ENCODE measurements around the gene ESRRB. TPM values are rescaled to one million over a fixed set of nuclear protein-coding genes. Genes with fewer than 3 reads are reported as not detected.

Gene ESRRB
- total RNA-seq, result under 1 TPM in 1 of 3 donors, not detected in 2; 0.11 TPM

DNA sequence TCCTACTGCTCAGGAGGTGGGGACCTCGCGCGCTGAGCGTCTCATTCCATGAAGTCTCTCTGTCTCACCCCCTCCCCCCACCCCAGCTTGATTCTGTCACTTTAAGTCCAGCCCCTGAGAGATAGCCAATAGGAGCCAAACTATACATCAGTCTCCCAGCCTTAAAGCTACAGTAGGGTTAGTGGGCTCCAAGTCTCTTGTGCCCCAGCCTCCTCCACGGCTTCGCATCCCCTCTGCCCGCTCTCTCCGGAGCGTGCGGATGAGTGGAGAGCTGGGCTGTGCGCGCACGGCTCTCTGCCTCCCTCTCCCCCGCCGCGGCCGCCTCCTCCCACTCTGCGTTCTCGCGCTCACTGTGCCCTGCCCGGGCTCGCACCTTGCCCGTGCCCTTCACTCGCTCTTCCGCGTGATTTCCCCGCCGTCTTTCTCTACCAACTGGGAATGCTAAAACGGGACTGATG, at the start of gene ESRRB:
Gene ESRRB, plus strand, starts transcription at position 191 of the 458 bp plus-strand sequence. Its CDS starts 265 bp downstream, at position 456.
- ATAC-seq, result no peak
- no peak for DNase-seq
- H3K27me3 Mint-ChIP-seq (ENCODE audit: low read depth), result peaks cover 59% of the 10 kb centered on the region
- H3K36me3 Mint-ChIP-seq (ENCODE audit: insufficient read depth), result no peaks in the 10 kb centered on the region
- no peak within 1 kb of the TSS for H3K4me3 Mint-ChIP-seq
- no peaks in the 10 kb centered on the region for H3K9me3 Mint-ChIP-seq
- H3K4me1 Mint-ChIP-seq (ENCODE audit: low read depth), result peaks cover 3% of the 10 kb centered on the region

DNA sequence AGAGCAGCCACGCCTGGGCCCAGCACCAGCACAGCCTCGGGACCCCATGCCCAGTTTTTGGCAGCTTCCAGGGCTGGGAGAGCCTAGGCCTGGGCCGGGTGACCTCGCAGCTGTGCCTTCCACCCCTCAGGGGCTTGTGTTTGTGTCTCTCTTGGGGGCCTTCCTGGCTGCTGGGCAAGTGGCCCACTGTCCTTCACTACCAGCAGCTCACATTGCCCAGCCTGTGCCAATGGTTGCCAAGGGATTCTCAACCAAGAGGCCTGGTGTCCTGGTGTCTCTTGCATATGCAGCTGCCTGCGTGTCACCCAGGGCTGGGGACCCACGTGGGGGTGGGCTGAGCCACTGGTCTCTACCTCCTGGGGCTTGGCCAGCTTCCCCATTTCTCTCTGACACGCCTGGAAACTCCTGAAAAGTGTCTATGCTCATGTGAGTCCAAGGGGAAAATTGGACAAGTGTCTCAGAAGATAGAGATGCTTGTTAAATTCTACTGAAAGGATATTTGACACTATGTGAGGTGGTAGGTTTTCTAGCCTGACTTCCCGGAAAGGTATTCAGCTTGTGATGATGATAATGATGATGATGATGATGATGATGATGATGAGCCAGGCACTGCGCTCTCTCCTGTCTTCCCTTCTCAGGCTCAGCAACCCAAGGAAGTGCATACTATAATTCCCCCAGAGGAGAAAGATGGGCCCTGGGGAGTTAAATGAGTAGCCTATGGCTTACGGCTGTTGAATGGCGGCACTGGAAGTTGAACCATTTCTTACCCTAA, 48.8 kb upstream of the ESRRB start:
- no peak for ATAC-seq
- no peaks in the 10 kb centered on the region for H3K4me1 Mint-ChIP-seq (ENCODE audit: low read depth)

DNA sequence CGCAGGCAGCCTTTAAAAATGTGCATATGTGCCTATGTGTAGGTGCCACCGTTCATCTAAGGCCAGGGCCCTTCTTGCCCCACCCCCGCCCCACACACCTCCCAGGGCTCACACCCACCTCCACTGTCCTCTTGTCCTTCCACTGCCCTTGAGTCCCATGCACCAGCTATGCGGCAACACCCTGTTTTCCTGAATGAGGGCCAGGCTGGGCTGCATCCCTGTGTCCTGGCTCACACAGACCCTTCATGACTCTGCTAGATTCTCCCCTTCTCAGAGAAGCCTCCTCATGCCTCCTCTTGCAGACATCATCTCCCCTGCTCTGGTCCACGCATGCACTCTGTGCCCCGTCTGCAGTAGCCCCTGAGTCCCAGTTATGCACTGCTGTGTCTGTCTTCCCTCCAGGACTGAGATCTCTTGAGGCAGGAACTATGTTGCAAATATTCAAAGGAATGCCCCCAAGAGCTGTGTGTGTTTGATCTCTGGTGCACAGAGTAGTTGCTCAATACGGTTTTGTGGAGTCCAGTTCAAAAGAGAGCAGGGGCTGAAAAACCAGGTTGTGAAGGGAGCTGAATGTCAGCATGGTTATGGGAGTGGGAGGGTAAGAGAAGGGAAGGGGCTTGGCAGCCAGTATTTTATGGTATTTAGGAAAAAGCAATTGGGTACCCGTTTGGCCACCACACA, 47.3 kb upstream of the ESRRB start:
- DNase-seq, result no peak
- Mint-ChIP-seq H3K4me1 (ENCODE audit: low read depth) (no peaks in the 10 kb centered on the region), H3K27me3 (ENCODE audit: low read depth) (peaks cover 42% of the 10 kb centered on the region), H3K4me3 (no peak overlapping the region), H3K36me3 (ENCODE audit: insufficient read depth) (no peaks in the 10 kb centered on the region), H3K9me3 (no peaks in the 10 kb centered on the region)
- no peak for ATAC-seq

More for the DNA sequence above, 48.8 kb upstream of the ESRRB start:
- no peak for DNase-seq
- H3K27me3 Mint-ChIP-seq (ENCODE audit: low read depth), result peaks cover 44% of the 10 kb centered on the region
- H3K4me3 Mint-ChIP-seq, result no peak overlapping the region
- no peaks in the 10 kb centered on the region for H3K9me3 Mint-ChIP-seq
- no peaks in the 10 kb centered on the region for H3K36me3 Mint-ChIP-seq (ENCODE audit: insufficient read depth)

DNA sequence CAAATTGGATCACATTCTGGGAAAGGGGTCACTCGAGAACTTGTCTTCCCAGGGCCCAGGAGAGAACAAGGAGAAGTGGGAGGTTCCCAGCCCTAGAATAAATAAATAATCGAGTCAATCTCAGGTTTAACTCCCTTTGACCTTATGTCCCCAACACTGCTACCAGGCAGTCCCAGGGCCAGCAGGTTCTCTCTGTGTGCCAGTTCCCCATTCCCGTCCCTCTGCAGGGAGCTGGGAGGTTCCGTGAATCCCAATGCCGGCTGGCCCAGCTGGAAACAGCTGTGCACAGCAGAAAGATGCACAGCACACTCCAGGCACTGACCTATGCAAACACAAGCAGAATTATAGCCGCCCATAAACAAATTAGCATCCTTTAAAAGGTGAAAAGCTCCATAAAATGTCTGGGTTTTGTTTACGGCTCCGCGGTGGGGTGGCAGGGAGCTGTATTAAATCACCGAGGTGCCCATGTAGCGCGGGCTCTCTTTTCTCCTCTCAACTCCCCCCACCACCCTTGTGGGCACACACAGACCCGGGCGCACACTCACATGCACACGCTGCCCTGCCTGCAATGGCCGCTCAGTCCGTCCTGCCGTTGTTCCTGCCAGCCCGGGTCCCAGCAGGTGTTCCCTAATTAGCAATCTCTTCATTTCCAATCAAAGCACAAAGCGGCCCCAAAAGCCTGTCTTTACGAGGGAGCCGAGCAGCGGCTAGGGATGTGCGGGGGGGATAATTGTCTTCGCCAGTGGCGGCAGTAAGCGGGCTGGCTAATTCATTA, 46.6 kb upstream of the ESRRB start:
- no peaks in the 10 kb centered on the region for H3K4me1 Mint-ChIP-seq (ENCODE audit: low read depth)
- DNase-seq (no peak), ATAC-seq (no peak)
- no peaks in the 10 kb centered on the region for H3K36me3 Mint-ChIP-seq (ENCODE audit: insufficient read depth)
- H3K27me3 Mint-ChIP-seq (ENCODE audit: low read depth), result peaks cover 42% of the 10 kb centered on the region
- H3K4me3 Mint-ChIP-seq, result no peak overlapping the region
- no peaks in the 10 kb centered on the region for H3K9me3 Mint-ChIP-seq

DNA sequence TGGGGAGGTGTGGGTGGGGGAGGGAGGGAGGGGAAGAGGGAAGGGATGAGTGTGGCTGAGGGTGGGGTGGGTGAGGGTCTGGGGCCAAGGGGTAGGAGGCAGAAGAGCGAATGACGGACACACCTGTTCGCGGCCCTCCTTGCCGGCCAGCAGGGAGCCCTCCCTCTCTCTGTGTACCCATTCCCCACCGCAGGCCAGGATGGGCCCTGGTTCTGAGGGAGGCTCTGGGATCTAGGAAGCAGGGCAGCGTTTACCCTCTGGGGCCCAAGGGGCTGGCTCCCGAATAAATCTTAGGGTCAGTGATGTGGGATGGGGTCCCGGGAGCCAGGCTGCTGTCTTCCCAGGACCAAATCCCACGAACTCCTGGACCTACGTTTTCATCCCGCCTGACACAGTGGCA, 46.0 kb upstream of the ESRRB start:
- Mint-ChIP-seq H3K4me3 (no peak overlapping the region), H3K9me3 (no peaks in the 10 kb centered on the region), H3K36me3 (ENCODE audit: insufficient read depth) (no peaks in the 10 kb centered on the region), H3K27me3 (ENCODE audit: low read depth) (peaks cover 42% of the 10 kb centered on the region), H3K4me1 (ENCODE audit: low read depth) (no peaks in the 10 kb centered on the region)
- DNase-seq, result no peak
- no peak for ATAC-seq

DNA sequence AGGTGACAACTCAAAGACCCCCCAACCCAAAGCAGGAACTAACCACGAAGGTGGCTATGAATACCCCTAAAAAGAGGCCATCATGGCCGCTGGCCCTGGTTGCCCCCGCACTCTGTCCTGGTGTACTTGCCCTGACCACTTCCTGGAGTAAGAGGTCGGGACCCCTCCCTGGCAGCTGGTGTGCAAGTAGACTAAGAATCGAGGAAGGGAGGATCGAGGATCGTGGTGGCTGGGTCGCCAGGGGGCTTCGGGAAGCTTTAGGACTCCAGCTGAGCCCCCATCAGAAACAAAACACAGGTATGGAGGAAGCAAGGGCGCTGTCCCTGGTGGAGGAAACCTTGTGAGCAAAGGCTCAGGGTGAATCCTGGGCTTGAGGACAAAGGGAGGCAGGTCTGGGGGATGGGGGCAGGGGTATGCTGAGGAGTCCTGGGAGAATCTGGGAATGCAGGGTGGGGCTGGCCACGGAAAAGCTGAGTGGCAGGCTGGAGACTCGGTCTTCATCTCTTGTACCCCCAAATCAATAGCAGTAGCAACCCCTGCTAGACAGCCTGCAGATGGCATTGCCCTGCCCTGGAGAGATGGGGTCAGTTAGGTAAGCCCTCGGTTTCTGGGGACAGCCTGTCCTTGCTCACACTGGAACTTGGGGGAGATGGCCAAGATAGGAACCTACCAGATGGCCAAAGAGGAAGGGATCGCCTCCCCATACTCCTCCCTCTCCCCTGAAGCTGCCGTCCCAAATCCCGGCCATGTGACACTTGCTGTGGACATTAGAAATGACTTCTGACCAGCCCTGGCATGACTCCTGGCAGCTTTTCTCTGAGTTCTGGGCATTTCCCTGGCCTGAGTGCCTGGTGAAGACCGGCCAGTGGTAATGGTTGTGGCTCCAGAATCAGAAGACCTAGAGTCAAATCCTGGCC, 45.3 kb upstream of the ESRRB start:
- Mint-ChIP-seq H3K4me3 (no peak overlapping the region), H3K36me3 (ENCODE audit: insufficient read depth) (no peaks in the 10 kb centered on the region), H3K27me3 (ENCODE audit: low read depth) (peaks cover 42% of the 10 kb centered on the region), H3K9me3 (no peaks in the 10 kb centered on the region), H3K4me1 (ENCODE audit: low read depth) (no peaks in the 10 kb centered on the region)
- DNase-seq (no peak), ATAC-seq (no peak)

DNA sequence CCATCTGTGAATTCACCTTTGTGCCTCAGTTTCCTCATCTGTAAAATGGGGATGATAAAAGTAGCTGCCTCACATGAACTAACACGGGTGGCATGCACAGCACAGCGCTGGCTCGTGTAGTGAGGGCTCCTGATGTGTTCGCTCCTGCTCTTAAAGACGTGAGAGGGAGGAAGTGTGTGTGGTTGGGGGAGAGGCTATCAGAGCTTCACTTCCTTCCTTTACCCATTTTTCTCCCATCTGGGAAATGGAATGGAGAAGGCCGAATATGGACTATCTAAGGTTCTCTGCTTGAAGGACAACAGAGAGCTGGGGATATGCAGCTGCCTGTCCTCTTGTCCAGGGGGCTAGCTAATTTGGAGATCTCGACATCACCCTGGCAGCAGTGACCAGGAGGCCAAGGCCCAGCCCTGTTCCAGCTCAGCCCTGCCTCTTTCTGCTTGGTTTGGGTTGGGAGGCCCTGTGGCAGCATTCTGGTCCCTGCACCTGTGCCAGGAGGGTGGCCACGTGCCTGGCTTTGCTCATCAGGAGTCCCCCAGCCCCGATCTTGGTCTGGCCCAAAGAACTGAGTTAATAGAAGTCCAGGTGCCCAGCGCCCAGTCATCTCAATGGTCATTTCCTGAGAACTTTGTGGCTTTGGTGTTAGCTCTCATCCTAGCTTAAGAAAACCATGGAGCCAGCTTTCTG, 44.5 kb upstream of the ESRRB start:
- ATAC-seq, result no peak
- Mint-ChIP-seq H3K4me1 (ENCODE audit: low read depth) (no peaks in the 10 kb centered on the region), H3K27me3 (ENCODE audit: low read depth) (peaks cover 37% of the 10 kb centered on the region), H3K9me3 (no peaks in the 10 kb centered on the region), H3K36me3 (ENCODE audit: insufficient read depth) (no peaks in the 10 kb centered on the region), H3K4me3 (no peak overlapping the region)
- DNase-seq, result no peak

DNA sequence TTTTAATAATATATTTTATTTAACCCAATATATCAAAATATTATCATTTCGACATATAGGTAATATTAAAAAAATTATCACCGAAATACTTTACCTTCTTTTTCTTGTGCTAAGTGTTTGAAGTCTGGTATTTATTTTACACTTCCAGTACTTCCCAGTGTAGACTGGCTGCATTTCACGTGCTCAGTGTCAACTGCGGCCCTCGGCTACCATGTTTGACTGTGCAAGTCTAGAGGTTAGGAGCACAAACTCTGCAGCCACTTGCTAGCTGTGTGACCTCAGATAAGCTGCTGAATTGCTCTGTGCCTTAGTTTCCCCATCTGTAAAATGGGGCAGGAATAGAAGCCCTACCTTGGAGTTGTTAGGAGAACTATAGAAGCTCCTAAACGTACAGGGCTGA, 42.3 kb upstream of the ESRRB start:
- Mint-ChIP-seq H3K4me3 (no peak overlapping the region), H3K4me1 (ENCODE audit: low read depth) (no peaks in the 10 kb centered on the region), H3K36me3 (ENCODE audit: insufficient read depth) (no peaks in the 10 kb centered on the region), H3K9me3 (no peaks in the 10 kb centered on the region), H3K27me3 (ENCODE audit: low read depth) (peaks cover 33% of the 10 kb centered on the region)
- no peak for DNase-seq
- no peak for ATAC-seq

DNA sequence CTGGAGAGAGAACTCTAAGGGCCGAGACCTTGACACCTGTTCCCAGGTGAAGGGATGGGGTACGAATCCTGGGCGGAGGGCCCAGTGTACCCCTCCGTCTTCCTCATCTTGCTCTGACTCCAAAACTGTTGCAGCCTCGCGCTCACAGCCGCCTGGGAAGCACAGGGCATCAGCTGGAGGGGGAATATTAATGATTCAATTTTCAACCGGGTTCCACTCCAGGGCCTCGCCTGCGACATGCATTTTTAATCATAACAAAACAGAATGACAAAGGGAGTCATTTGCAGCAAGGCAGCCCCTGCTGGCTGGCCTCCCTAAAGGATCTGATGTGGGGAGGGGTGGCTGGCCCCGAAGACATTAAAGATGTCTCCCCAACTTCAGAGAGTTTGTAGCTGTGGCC, 41.6 kb upstream of the ESRRB start:
- no peak for ATAC-seq
- Mint-ChIP-seq H3K9me3 (no peaks in the 10 kb centered on the region), H3K36me3 (ENCODE audit: insufficient read depth) (no peaks in the 10 kb centered on the region), H3K4me1 (ENCODE audit: low read depth) (no peaks in the 10 kb centered on the region), H3K27me3 (ENCODE audit: low read depth) (peaks cover 27% of the 10 kb centered on the region), H3K4me3 (no peak overlapping the region)
- DNase-seq, result no peak

DNA sequence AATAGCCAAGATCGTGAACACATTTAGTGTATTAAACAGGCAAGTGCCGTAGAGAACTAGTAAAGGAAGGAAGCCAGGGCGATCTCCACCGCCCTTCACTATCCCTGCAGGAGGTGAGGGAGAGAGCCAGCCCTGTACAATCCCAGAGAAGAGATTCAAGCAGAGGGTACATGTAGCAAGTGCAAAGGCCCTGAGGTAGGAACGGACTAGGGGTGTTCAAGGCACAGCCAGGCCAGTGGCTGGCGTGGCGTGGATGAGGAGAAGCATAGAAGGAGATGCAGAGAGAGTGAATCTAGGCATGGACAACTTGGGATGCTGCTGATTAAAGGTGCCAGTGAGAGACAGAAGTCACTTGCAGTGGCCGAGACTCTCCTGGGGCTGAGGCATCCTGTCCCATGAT, 39.1 kb upstream of the ESRRB start:
- no peak overlapping the region for H3K4me3 Mint-ChIP-seq

DNA sequence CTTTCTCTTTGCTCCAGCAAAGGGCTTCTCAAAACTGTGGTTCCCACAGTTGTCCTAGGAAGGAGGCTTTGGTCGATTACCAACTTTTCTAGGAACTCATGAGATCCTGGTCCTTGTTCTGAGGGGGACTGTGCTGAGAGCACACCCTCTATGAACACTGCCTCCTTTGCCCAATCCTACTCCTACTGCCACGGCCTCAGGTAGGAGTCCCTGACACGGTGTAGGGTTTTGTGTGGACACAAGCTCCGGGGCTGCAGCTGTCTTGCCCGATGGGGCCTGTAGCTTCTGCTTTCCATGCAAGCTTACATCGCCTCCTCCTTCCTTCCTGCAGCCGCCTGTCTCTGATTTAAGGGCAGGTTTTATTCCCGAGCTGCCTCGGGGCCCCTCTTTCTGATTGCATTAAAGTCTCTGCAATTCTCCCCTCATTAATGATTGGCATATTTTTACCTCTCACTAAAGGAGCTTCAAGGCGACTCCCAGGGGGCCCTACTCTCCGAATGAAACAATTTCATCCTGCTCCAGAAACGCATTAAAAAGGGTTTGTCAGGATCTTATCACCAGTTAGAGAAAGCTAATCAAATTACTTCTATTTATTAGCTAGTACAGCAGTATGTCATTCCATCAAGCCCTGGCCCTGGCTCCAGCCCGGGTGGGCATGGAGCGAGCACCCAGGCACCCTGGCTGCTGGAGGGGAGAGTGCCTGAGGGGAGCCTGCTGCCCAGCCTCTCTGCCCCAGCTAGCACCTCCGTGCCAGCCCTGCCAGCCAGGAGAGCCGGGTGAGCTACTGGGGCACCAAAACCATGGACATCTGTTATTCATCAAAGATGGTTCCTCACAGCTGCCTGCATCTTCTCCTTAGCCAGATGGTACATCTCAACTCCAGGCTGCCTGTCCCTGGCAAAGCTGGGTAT, 38.0 kb upstream of the ESRRB start:
- H3K4me1 Mint-ChIP-seq (ENCODE audit: low read depth), result no peaks in the 10 kb centered on the region
- peaks cover 3% of the 10 kb centered on the region for H3K9me3 Mint-ChIP-seq
- ATAC-seq (no peak), DNase-seq (no peak)
- H3K4me3 Mint-ChIP-seq, result no peak overlapping the region
- H3K27me3 Mint-ChIP-seq (ENCODE audit: low read depth), result peaks cover 14% of the 10 kb centered on the region
- no peaks in the 10 kb centered on the region for H3K36me3 Mint-ChIP-seq (ENCODE audit: insufficient read depth)

More for the DNA sequence above, 39.1 kb upstream of the ESRRB start:
- Mint-ChIP-seq H3K4me1 (ENCODE audit: low read depth) (no peaks in the 10 kb centered on the region), H3K27me3 (ENCODE audit: low read depth) (peaks cover 14% of the 10 kb centered on the region), H3K36me3 (ENCODE audit: insufficient read depth) (no peaks in the 10 kb centered on the region), H3K9me3 (no peaks in the 10 kb centered on the region)
- DNase-seq, result no peak
- no peak for ATAC-seq

DNA sequence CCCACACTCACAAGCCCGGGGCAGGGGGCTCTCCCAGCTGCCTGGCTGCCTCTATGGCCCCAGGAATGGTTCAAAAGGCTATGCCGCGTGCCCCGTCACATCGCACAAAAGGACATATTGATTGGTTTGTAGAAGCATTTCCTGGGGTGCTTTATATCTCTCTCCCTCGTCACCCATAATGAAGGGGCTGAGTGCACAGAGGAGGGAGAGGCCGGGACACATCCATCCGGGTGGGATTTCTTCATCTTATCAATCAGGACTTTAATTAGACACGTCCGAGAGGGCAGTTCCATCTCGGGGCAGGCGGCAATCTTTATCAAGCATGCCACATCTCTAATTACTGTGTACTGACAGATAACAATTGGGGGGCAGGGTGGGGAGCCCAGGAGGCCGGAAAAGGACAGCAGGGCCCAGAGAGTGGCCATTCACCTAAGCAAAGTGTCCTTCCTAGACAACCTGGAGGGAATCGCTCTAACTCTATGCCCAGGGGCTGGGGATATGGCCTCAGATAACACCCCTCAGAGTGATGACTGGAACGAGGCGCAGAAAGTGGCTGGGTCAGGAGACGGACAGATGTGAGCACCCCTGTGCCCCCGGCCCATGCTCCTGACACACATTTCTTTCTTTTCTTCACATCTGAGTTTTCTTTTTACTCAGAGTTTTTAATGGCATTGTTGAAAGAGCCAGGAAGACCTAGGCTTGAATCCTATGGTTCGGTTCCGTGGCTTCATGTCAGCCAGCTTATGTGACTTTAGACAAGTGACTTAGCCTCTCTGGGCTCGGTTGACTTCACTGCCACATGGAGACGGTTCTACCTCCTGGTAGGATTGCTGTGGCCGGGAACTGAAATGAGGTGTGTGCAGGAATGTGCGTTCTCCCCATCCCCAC, 36.0 kb upstream of the ESRRB start:
- peaks cover 8% of the 10 kb centered on the region for H3K9me3 Mint-ChIP-seq
- H3K27me3 Mint-ChIP-seq (ENCODE audit: low read depth), result peaks cover 14% of the 10 kb centered on the region
- H3K4me3 Mint-ChIP-seq, result no peak overlapping the region
- no peak for DNase-seq
- ATAC-seq, result no peak
- no peaks in the 10 kb centered on the region for H3K36me3 Mint-ChIP-seq (ENCODE audit: insufficient read depth)
- no peaks in the 10 kb centered on the region for H3K4me1 Mint-ChIP-seq (ENCODE audit: low read depth)

All from activated T-cell treated with anti-CD3 and anti-CD28 coated beads, Interleukin-2, amount 50 U/mL, for 4 hours (primary cell).